COLO829 (cell line): ENCODE data around the gene WDR91.

Experiments used
- DNase-seq: peaks from one replicate; pipeline ENCODE4 v3.0.0; 2012; ENCODE audit warnings: low spot score

Gene WDR91

DNA sequence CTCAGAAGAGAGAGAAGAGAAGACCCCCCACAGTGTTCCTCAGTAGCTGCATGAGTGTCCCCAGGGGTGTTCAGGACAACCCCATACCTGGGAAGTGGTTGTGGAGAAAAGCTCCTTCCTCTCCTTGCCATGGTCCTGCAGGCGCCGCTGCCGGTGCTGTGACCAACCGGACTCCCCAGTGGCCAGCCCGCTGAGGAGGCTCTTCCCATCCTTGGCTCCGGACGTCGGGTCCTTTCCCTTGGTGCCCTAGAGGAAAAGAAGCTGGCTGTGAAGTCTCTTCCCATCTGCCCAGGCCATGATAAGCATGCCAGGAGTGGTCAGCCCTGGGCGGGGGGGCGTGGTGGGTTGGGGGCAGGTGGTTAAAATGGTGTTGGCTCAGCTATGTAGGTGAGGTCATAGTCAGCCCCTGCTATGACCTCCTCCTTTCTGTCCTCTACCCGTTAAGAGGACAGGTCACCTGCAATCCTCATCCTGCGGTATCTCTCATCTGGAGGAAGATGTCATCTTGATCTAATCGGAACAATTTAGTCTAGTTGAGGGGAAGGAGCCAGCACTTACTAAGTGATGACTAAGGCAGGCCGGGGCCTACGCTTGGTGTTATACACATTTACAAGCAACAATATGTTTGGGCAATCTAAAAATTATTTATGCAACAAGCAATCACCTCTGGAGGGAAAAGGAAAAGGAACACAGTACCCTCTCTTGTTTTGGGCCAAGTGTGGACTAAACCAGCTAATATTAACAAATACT, 13.2 kb downstream of the WDR91 start:
- DNase-seq: no peak

DNA sequence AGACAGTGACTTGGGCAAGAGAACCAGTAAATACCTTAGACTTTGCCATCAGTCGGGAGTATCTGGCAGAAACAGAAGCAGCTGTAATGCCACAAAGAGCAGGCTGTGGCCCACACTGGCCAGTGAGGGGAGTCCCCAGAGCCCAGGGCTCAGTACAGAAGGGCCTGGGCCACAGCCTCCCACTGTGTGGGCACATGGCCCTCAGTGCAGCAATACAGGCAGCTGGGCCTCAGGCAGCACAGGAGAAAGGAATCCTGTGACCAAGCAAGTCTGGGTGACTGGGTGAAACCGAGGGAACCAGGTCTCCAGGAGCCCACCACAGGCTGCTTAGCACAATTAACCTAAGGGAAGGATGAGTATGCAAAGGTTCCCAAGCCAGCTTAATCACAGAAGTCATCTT, 14.0 kb downstream of the WDR91 start:
- no peak for DNase-seq

GRCh38 chr7:135195968-135196629, 15.2 kb downstream of the WDR91 start:
- no peak for DNase-seq

DNA sequence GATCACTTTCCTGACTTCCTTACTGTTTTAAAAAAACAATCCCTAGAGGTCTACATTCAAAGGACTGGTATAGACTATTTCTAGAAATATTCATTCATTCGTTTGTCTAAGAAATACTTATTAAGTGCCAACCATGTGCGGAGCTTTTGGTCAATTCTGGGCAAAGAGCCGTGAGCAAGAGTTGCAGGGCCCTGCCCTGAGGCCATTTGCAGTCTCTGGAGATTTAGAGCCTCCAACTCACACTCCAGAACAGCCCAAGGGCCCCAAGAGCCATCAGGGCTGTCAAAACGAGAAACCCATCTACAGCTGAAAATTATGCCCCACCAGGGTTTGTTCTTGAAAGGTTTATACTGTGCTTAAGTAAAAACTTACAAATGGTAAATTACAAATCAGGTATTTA, 16.2 kb downstream of the WDR91 start:
- no peak for DNase-seq

- DNase-seq: no peak
These were observed 16.7 kb downstream of the WDR91 start for GRCh38 chr7:135194494-135195095.

DNA sequence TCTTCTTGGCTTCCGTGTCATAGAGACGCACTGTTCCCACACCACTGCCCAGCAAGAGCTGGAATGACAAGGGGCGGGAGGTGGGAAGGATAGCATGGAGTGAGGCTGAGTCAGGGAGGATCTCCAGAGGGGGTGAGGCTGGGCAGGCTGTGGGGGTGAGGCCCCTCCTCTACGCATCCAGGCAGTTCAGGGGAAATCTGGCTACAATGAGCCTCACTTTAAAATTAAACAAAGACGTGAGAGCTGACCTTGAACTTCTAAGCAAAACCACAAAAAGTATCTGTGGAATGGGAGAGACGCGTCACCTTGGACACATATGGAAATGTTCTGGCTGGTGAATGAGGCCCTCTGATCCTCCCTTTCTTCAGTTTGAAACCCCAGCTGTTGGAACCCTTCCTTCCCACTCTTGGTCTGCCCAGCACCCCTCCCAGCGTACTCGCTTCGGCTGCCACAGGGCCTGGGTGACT, 17.7 kb downstream of the WDR91 start:
- DNase-seq: no peak

DNA sequence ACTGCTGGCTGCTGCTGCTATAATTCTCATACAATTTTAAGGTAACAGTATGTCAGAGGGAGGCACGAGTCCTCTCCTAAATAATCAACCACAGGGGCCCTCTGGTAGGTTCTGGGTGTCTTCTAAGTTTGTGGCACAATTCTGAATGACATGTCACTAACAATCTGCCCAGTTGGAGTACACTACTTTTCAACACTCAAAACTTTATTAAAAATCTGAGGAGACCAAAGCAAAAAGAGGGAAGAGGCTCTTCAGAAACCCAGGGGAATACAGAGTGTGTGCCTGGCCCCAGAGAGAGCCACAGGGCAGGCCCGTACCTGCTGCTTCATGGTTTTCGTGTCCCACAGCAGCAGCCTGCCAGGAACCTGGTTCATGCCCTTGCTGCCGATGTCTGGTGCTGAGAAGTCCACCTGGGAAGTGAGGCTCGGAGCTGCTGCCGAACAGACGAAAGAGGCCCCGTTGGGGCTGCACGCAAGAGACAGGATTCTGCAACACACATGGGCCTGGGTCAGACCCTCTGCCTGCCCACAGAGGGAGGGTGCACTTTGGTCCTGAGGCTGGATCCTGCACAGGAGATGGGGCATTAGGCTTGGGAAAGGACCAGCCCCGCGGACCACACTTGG, 18.3 kb downstream of the WDR91 start:
- DNase-seq: no peak

GRCh38 chr7:135190703-135191102, 20.6 kb downstream of the WDR91 start:
- DNase-seq: no peak

DNA sequence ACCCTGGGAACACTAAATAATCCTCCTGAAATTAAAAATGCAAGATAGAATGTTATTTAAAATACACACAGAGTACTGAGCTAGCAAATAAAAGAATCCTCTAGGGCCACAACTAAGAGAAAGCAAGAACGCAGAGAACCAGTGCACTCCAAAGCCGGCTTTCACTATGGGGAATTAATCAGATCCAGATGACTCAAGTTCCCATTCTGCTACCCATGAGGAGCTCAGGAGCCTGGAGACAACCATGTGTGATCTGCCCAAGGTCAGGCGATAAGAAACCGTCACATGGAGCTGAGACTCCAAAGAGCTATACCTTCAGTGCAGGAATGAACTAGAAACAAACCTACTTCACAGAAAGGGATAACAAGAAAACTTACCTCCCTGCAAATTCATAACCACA, 21.4 kb downstream of the WDR91 start:
- DNase-seq: no peak

- DNase-seq: no peak
These were observed 22.1 kb downstream of the WDR91 start for GRCh38 chr7:135189221-135189662.

DNA sequence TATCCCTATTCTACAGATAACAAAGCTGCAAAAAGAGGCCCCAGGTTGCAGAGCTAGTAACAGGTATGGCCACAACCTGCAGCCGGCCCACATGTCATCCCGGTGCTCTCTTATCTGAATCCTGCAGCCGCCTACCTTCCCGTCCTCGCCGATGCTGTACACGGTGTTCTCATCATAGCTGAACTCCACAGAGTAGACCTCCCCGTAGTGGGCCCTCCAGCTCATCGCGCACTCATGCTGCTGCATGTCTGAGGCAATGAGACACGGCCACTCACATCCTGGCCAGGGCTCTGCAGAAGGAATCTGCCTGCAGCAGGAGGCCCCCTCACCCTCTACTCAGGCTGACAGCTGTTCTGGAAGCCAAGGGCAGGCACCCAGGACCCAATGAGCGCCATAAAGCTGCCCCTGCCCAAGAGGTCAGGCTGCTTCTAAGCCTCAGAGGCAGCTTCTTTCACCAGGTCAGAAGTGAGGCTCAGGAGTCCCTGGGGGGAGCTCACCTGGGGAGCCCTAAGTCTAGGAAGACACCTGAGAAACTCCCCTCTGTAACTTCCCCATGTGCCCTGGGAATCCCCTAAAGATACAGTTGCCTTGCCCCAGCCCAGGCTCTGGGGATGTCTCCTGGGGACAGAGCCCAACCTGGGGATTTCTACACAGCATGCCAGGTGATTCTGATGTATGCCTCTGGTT, 22.9 kb downstream of the WDR91 start:
- no peak for DNase-seq

- DNase-seq: no peak
These were observed 24.5 kb downstream of the WDR91 start for GRCh38 chr7:135186841-135187253.

DNA sequence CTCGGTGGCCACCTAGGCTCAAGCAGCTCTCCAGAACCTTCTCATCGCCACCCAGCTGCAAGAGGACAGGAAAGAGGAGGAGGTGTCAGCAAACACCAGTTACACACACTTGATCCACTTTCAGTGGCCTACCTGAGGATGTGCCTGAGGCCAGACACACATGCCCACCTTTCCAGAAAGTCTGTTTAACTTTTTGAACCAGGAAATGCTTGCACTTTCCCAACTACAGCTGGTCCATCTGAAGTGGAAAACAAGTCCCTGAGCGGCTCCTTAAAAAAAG, 25.1 kb downstream of the WDR91 start:
- DNase-seq: no peak

DNA sequence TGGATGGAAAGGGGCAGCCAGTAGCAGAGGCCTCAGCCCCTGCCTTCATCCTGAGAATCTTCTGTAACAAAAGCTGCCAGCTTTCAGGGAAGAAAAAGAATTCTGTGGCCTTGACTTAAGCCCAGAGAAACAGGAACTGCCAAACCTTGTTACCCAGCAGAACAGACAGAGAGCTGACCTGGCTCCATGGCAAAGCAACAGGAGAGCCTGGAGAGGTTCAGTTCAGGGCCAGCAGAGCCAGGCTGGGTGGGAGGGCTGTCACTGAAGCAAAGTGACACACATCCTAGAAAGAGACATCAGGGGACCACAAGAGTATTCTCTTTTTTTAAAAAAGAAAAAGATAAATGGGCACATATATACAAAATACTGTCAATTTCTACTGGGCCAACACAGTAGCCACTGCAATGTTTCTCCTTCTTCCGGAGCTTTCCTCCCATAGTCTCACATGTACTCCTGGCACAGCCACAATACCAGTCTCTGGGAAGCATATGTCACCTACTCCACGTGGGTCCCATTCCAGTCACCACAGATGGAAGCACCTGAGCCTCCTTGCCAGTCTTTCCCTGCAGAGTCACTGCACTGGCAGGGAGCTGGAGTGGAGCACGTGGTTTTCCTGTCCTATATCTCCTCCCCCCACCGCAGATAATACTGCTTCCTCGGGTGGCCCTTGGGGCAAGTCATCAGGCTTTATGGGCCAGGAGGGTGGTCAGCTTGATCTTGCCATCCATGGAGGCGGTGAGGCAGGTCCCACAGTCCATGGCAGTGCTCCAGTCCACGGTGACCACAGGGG, 25.7 kb downstream of the WDR91 start:
- no peak for DNase-seq

- DNase-seq: no peak
These were observed 27.0 kb downstream of the WDR91 start for GRCh38 chr7:135184254-135184841.

GRCh38 chr7:135183478-135183877, 27.8 kb downstream of the WDR91 start:
- no peak for DNase-seq

DNA sequence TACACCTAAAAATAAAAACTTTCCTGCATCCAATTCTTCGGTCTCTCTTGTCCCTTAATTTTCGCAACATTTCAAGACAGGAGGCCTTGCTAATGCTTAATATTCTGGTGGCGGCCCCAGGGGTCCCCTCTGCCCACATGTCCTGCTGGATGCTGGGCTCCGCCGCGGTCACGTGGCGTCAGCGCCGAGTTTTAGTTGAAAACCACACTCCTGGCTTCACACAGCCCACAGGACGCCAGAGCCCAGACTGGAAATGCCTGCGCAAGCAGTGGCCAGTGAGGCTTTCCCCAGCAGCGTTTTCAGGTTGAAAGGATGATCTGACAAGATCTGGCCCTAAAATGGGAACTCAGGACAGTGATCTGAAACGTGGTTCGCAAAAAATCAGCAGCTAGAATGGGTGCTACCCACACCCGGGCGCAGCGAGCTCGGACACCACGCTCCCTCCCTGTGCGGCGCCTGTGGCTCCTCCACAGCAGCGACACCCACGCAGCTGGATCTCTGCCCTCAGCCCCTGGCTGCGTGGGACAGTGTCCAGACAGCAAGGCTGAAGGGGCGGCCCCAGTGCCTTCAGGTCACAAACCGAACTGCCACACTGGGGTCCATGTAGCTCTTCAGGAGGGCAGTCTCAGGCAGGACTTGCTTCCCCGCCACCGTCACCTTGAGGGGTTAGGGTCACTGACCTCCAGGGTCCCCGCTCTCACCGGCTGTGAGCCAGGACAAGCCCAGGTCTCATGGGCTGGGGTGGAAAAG, 29.2 kb downstream of the WDR91 start:
- DNase-seq: no peak

- no peak for DNase-seq
These were observed 29.9 kb downstream of the WDR91 start for GRCh38 chr7:135181261-135181928.

DNA sequence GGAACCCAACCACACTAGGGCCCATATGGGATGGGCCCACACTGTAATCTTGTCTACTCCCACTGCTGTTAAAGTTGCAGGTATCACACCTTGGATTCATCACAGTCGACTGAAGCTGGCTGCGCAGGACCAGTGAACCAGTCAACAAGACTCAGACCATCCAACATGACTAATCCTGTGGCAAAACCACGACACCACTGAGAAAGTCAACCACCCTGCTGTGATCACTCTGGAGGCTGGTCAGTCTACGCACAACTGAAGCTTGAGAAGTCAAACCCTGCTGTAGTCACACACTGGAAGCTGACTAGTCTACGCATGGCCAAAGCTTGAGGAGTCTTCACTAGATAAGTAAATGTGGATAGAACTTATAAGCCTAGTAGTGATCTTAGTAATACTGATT, 31.2 kb downstream of the WDR91 start:
- DNase-seq: no peak
